DOHH2 (cell line): ENCODE measurements around the gene ST6GALNAC1.

Experiments used
- H3F3A ChIP-seq: fragments of 200-600 bp; sonication (generic), shearing (Covaris generic); 2 replicates; pipeline ENCODE4 v1.6.0; 2016; ENCODE audit warnings: antibody characterized with exemption, mild to moderate bottlenecking; ENCODE audit not compliant: control insufficient read depth, insufficient read depth
- H3K27ac ChIP-seq: fragments of 200-600 bp; sonication (generic); 2 replicates; pipeline ENCODE4 v1.5.1; 2014; ENCODE audit warnings: low read depth, mild to moderate bottlenecking, low read length, moderate library complexity
- H3K27me3 ChIP-seq: fragments of 200-600 bp; sonication (generic); 2 replicates; pipeline ENCODE4 v1.6.1; 2014; ENCODE audit warnings: mild to moderate bottlenecking, low read length, mixed read lengths; ENCODE audit not compliant: control insufficient read depth
- H3K36me3 ChIP-seq: fragments of 200-600 bp; sonication (generic); 2 replicates; pipeline ENCODE4 v1.6.1; 2014; ENCODE audit warnings: mild to moderate bottlenecking, low read length, moderate library complexity, mixed read lengths; ENCODE audit not compliant: control insufficient read depth
- H3K4me1 ChIP-seq: fragments of 200-600 bp; sonication (generic); 2 replicates; pipeline ENCODE4 v1.6.1; 2014; ENCODE audit warnings: mild to moderate bottlenecking, low read length, mixed read lengths; ENCODE audit not compliant: control insufficient read depth
- H3K4me2 ChIP-seq: fragments of 200-600 bp; sonication (generic); 2 replicates; pipeline ENCODE4 v1.6.0; 2014; ENCODE audit warnings: mild to moderate bottlenecking, low read length, moderate library complexity
- H3K4me3 ChIP-seq: fragments of 200-600 bp; sonication (generic); 2 replicates; pipeline ENCODE4 v1.5.1; 2014; ENCODE audit warnings: mild to moderate bottlenecking, low read length, mixed read lengths
- H3K79me2 ChIP-seq: fragments of 200-600 bp; sonication (generic); 2 replicates; pipeline ENCODE4 v1.6.1; 2014; ENCODE audit warnings: mild to moderate bottlenecking, low read length, mixed read lengths; ENCODE audit not compliant: control insufficient read depth
- H3K9me2 ChIP-seq: fragments of 200-600 bp; sonication (generic); replicated peaks from 2 replicates; pipeline ENCODE4 v1.6.1; 2014; ENCODE audit warnings: mild to moderate bottlenecking, low read length, mixed read lengths; ENCODE audit not compliant: control insufficient read depth
- H3K9me3 ChIP-seq: fragments of 200-600 bp; sonication (generic); 2 replicates; pipeline ENCODE4 v1.6.1; 2014; ENCODE audit warnings: antibody characterized with exemption, low read length, mixed read lengths; ENCODE audit not compliant: control insufficient read depth, insufficient read depth
- H4K20me1 ChIP-seq: fragments of 200-600 bp; sonication (generic); 2 replicates; pipeline ENCODE4 v1.6.0; 2014; ENCODE audit warnings: low read depth, mild to moderate bottlenecking, antibody characterized with exemption, low read length, moderate library complexity; ENCODE audit not compliant: control insufficient read depth, insufficient read depth
- CTCF ChIP-seq: fragments of 200-600 bp; sonication (generic); IDR thresholded peaks from one replicate; pipeline ENCODE4 v1.5.1; 2014; ENCODE audit warnings: antibody characterized with exemption, mild to moderate bottlenecking, low read depth, low read length; ENCODE audit not compliant: poor library complexity, severe bottlenecking
- EZH2phosphoT487 ChIP-seq: fragments of 200-600 bp; sonication (generic); IDR thresholded peaks from 2 replicates; pipeline ENCODE4 v1.6.1; 2017; ENCODE audit warnings: borderline replicate concordance, mild to moderate bottlenecking, antibody characterized with exemption, low read length, moderate library complexity, mixed read lengths

Gene ST6GALNAC1

GRCh38 chr17:76686538-76687297, 43.2 kb upstream of the ST6GALNAC1 start:
- no peaks in the 10 kb centered on the region for H3K4me1 ChIP-seq
- no peaks in the 10 kb centered on the region for H3K9me3 ChIP-seq
- H3K27me3 ChIP-seq: peaks cover 10% of the 10 kb centered on the region
- no peaks in the 10 kb centered on the region for H3K79me2 ChIP-seq
- no peaks in the 10 kb centered on the region for H3F3A ChIP-seq
- no peak overlapping the region for H3K4me2 ChIP-seq
- TF ChIP-seq CTCF (no peak), EZH2phosphoT487 (no peak)
- H3K9me2 ChIP-seq: no peaks in the 10 kb centered on the region
- H4K20me1 ChIP-seq: no peaks in the 10 kb centered on the region
- H3K4me3 ChIP-seq: no peak overlapping the region
- H3K36me3 ChIP-seq: no peaks in the 10 kb centered on the region
- H3K27ac ChIP-seq: no peak overlapping the region

GRCh38 chr17:76685846-76686245, 42.3 kb upstream of the ST6GALNAC1 start:
- Histone ChIP-seq H3K4me3 (no peak overlapping the region), H3K9me3 (no peaks in the 10 kb centered on the region), H3K27ac (no peak overlapping the region), H4K20me1 (no peaks in the 10 kb centered on the region), H3K79me2 (no peaks in the 10 kb centered on the region), H3F3A (no peaks in the 10 kb centered on the region), H3K9me2 (no peaks in the 10 kb centered on the region), H3K4me1 (no peaks in the 10 kb centered on the region), H3K36me3 (no peaks in the 10 kb centered on the region), H3K27me3 (peaks cover 14% of the 10 kb centered on the region), H3K4me2 (no peak overlapping the region)
- TF ChIP-seq EZH2phosphoT487 (no peak), CTCF (no peak)

- H4K20me1 ChIP-seq: no peaks in the 10 kb centered on the region
- H3K9me3 ChIP-seq: no peaks in the 10 kb centered on the region
- H3K27me3 ChIP-seq: peaks cover 15% of the 10 kb centered on the region
- no peaks in the 10 kb centered on the region for H3K36me3 ChIP-seq
- H3K9me2 ChIP-seq: no peaks in the 10 kb centered on the region
- TF ChIP-seq EZH2phosphoT487: no peak
- TF ChIP-seq CTCF: no peak
- H3K4me1 ChIP-seq: no peaks in the 10 kb centered on the region
- H3K4me2 ChIP-seq: no peak overlapping the region
- H3K79me2 ChIP-seq: no peaks in the 10 kb centered on the region
- H3F3A ChIP-seq: no peaks in the 10 kb centered on the region
- H3K4me3 ChIP-seq: no peak overlapping the region
- H3K27ac ChIP-seq: no peak overlapping the region
Measured at GRCh38 chr17:76685366-76685765, 41.8 kb upstream of the ST6GALNAC1 start.
